ENCODE data around the gene C1orf174.

GRCh38 chr1:3948344-3948743 is 48.3 kb upstream of the C1orf174 start:
- TF ChIP-seq POLR2A (IDR thresholded peaks at IDR 0.05) = no peak
- TF ChIP-seq CTCF (IDR thresholded peaks at IDR 0.05) = no peak
